PFSK-1 (cell line): Measurements from ENCODE around the gene TRIM47.

Source experiments
- FOXP2 ChIP-seq: optimal IDR thresholded peaks from 2 replicates; pipeline ENCODE3; 2011; ENCODE audit warnings: borderline replicate concordance, control low read depth, inconsistent platforms; ENCODE audit not compliant: insufficient read depth; ENCODE audit errors: extremely low read length, extremely low read depth
- POLR2AphosphoS5 ChIP-seq: IDR thresholded peaks from 2 replicates; pipeline ENCODE4 v1.6.1; 2012; ENCODE audit warnings: low read depth, mild to moderate bottlenecking, control low read depth, low read length, moderate library complexity
- SIN3A ChIP-seq: IDR thresholded peaks from 2 replicates; pipeline ENCODE4 v1.6.1; 2012; ENCODE audit warnings: mild to moderate bottlenecking, low read length, moderate library complexity, borderline replicate concordance; ENCODE audit not compliant: insufficient read depth
- TAF1 ChIP-seq: IDR thresholded peaks from 2 replicates; pipeline ENCODE4 v1.6.1; 2012; ENCODE audit warnings: low read length, control low read depth, borderline replicate concordance; ENCODE audit not compliant: insufficient read depth
- TF ChIP-seq, protein P1 (sequence below), 2 experiments: IDR thresholded peaks; 2 replicates each; pipeline versions ENCODE4 v1.6.1 to v1.8.0; 2011 to 2012; ENCODE audit warnings: low read depth in 2 of 2, low read length in 2 of 2, control low read depth in 1 of 2, inconsistent platforms in 1 of 2, mild to moderate bottlenecking in 1 of 2, moderate library complexity in 1 of 2; ENCODE audit not compliant: insufficient read depth in 1 of 2

DNA sequence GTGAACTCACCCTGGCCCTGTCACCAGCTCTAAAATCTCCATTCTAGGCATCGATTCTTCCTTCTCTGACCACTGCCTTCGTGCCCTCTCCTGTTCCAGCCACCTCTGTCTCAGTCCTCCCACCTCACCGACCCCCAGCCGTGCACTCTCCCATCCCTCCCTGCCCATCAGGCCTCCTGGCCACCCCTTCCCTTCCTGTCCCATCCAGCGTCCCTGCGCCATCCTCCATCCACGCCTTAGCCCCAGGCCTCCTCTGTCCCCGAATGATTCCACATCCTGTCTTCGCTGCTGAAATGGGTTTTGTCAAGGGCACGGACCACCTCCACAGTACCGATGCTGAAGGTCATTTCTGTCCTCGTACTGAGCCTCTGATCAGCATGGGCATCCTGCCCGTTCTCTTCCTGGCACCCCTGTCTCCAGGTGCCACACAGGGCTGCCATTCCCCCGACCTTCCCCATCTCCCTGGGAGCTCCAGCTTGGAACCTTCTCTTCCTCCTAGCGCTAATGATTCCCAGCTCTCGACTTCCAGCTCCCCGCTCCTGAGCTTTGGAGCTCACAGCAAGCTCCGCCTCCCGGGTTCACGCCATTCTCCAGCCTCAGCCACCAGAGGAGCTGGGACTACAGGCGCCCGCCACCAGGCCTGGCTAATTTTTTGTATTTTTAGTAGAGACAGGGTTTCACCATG, 15.8 kb upstream of the TRIM47 start:
- TF ChIP-seq POLR2AphosphoS5 (no peak), SIN3A (no peak), TAF1 (no peak), FOXP2 (no peak)
- TF ChIP-seq, protein P1, sequence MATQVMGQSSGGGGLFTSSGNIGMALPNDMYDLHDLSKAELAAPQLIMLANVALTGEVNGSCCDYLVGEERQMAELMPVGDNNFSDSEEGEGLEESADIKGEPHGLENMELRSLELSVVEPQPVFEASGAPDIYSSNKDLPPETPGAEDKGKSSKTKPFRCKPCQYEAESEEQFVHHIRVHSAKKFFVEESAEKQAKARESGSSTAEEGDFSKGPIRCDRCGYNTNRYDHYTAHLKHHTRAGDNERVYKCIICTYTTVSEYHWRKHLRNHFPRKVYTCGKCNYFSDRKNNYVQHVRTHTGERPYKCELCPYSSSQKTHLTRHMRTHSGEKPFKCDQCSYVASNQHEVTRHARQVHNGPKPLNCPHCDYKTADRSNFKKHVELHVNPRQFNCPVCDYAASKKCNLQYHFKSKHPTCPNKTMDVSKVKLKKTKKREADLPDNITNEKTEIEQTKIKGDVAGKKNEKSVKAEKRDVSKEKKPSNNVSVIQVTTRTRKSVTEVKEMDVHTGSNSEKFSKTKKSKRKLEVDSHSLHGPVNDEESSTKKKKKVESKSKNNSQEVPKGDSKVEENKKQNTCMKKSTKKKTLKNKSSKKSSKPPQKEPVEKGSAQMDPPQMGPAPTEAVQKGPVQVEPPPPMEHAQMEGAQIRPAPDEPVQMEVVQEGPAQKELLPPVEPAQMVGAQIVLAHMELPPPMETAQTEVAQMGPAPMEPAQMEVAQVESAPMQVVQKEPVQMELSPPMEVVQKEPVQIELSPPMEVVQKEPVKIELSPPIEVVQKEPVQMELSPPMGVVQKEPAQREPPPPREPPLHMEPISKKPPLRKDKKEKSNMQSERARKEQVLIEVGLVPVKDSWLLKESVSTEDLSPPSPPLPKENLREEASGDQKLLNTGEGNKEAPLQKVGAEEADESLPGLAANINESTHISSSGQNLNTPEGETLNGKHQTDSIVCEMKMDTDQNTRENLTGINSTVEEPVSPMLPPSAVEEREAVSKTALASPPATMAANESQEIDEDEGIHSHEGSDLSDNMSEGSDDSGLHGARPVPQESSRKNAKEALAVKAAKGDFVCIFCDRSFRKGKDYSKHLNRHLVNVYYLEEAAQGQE (IDR thresholded peaks at IDR 0.05; ENCODE audit: insufficient read depth in 1 of 2, low read depth in 2 of 2, low read length in 2 of 2) = no peak
